ENCODE data around the gene ANK2.

ANK2 gene

GRCh38 chr4:113101669-113102068, 52.2 kb downstream of the ANK2 start:
- no peak for DNase-seq

GRCh38 chr4:113103556-113103955, 54.1 kb downstream of the ANK2 start:
- DNase-seq, result no peak

GRCh38 chr4:113106108-113106507, 56.7 kb downstream of the ANK2 start:
- DNase-seq, result no peak

DNA sequence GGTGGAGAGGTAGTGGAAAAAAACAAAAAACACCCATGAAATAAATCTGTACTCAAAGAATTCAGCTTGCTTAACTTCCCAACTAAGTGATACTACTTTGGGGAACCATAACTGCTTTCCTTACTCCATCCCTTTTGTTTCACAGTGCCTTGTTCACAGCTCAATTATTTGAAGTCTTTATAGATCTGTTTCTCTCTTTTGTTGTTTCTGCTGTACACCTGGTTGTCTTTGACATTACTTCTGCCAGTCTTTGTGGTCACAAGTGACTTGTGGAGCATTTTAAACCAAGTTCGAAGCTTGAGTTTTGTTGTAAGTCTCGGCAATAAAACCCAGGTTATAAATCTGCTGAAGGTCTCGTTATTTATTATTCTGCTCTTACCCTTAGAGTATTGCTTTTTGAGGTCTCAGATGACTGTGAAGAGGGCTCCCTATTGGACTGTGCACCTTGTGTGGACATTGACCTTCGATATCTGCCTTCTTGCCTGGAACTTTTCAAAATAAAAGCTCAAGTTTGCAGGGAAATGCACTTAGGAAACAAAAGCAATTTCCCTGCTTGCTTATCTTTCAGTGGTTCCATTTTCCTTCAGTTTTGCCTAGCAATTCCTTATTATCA, 59.8 kb downstream of the ANK2 start:
- DNase-seq, result no peak

- no peak for DNase-seq
Measured at GRCh38 chr4:113112338-113112978, 63.0 kb downstream of the ANK2 start.

DNA sequence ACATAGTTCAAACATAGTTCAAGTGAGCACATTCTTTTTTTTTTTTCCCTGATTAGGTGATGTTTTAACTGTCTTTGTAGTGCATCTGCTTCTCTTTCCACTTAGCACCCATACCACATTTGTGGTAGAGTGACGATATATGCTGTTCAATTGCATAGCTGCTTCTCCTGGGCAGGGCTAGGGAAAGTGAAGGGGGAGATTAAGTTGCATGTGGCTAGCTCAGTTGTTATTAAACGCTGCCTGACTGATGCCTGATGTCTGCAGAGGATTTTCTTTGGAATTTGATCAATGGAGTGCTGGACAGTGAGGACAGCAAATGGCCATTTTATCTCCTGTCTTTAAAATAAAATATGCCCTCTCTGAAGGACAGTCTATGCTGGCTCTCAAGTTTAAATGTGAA, 63.7 kb downstream of the ANK2 start:
- no peak for DNase-seq

DNA sequence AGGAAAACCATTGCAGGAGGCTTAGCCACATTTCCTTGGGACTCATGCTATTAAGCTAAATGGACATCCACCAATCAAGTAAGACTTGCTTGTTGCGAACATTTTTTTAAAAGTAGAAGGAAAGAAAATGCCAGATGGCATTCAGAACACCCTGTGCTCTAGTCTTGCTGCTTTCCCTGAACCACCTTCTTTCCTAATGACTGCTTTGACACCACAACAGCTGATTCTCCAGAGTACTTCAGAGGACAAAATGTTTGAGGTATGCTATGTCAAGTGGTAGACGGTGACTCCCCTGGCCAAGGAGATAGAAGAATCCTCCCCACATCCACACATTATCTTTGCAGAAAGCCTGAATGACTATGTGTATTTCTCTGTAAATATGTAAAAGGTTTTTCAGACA, 65.4 kb downstream of the ANK2 start:
- no peak for DNase-seq

- no peak for DNase-seq
Measured at GRCh38 chr4:113116414-113117357, 67.2 kb downstream of the ANK2 start.

DNA sequence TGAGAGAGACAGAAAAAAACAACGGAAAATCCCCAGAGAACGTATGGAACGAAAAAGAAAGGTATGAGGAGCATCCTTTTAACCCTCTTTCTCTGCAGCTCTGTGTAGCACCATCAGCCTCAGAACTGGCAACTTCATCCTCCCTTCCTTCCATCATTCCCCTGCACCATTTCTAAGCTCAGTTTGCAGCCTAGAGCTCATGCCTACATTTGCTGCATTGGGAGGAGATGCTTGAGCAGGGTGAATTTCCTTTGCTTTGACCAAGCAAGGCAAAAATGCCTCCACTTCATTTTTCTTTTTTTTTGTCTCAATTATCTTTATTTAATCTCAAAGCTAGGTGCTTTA, 67.9 kb downstream of the ANK2 start:
- no peak for DNase-seq

DNA sequence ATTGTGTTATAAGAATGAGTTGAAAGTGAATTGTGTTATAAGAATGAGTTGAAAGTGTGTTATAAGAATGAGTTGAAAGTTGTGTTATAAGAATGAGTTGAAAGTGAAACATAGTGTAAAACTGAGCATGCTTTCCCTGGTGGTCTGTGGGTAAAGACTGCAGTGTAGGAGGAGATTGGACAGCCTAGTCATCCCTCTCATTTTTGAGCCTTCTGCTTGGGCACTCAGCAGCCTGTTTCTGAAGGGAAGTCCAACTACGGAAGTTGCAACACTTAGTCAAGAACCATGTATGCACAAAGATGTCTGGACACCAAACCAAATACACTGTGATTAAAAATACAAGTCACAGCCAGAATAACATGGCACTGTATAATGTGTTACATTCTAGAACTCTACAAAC, 72.6 kb downstream of the ANK2 start:
- no peak for DNase-seq

DNA sequence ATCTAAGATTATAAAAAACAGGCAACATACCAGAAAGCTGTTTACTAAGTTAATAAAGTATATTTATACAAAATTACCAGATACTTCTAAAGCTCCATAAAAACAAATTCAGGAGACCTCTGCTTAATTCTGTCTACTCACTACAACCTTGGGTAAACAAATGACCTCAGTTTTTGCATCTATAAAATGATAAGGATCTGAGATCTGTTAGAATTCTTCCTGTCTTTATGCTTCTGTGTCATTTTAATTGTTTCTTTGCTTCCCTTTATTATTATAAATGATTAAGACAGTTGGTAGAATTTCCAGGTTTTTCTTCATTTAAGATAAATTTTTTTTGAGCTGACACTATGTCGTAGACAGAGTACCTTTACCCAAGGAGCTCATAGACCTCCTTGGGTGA, 76.0 kb downstream of the ANK2 start:
- DNase-seq, result no peak

- no peak for DNase-seq
Measured at GRCh38 chr4:113131136-113131535, 81.7 kb downstream of the ANK2 start.

- DNase-seq, result no peak
Measured at GRCh38 chr4:113131621-113132020, 82.2 kb downstream of the ANK2 start.

GRCh38 chr4:113141901-113142346, 92.5 kb downstream of the ANK2 start:
- DNase-seq, result no peak

DNA sequence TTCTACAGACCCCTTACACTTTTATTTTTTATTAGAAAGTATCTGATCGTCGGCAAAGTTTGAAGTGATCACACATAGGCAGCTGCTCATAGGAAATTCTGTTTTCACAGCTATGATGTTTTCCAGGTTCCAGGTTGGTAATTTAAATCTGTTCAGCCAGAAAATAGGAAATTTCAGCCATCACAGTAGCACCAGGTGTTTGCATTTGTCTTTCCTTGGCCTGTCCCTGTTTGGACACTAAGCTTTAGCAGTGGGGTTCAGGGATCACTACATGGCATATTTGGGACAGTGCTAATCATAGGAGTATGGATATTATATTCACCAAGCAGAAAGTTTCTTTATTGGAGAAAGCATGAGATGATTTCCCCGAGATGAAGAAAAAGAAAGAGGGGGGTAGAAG, 92.9 kb downstream of the ANK2 start:
- no peak for DNase-seq

DNA sequence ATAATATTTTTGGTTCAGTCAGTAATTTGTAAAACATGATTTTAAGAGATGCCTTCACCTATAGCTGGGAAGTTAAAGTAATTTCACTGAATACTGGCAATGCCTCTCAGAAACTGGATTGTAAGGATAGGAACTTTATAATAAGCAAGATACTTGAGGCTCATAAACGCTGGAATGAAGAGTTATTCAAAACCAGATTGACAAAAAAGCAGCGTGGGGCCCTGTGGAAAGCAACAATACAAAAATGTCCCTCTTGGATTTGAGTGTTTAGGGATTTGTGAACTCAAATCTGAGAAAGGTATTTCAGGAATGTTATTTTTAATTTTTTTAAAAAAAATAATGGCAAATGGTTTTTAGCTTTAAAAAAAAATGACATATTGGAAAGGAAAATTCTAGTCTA, 94.6 kb downstream of the ANK2 start:
- DNase-seq, result no peak

DNA sequence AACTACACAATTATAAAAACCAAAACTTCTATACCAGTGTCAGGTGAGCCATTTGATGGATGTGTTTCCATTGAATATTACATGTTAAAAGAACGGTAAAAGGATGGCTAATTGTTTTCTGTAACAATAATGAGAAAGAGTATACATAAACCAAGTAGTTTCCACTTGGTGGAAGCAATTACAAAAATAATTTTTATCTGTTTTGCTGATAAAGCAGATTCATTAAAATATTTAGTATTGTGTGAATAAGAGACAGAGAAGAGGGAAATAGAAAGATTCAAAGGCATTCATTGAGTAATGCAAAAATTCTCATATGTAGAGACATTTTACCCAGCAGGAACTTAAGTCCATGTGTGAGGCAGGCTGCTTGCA, 95.7 kb downstream of the ANK2 start:
- no peak for DNase-seq

DNA sequence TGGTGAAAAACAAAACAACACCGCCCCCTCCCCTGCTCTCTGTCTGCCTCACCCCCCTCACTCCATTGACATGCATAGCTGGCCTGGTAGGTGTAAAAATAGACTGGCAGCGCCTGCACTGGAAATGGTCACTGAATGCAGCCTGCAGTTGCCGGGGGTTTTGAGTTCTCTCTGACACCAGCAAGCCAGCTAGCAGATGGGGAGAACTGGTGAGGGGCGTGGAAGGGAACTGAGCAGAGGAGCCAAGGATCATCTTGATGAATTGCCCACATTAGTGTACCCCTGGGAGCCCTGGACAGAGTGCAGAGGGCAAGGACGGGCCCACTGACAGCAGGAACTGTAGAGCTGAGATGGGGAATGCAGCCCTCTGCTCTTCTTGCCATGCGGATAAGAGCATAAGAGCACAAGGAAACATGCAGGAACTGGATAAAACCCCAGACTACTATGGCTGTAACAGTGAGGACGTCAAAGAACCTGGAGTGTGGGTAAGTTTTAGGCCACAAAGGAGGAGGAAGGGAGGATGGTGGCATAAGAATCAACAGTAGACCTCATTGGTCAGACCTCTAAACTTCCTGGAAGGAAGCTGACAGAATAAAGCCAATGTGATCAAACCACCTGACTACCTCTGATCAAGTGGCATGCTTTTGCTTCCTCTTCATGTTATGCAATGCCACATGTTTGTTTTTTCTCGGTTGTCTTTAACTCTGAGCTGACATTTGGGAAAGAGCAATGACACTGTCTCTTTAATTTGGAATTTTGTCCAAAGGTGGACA, 96.3 kb downstream of the ANK2 start:
- DNase-seq, result no peak

DNA sequence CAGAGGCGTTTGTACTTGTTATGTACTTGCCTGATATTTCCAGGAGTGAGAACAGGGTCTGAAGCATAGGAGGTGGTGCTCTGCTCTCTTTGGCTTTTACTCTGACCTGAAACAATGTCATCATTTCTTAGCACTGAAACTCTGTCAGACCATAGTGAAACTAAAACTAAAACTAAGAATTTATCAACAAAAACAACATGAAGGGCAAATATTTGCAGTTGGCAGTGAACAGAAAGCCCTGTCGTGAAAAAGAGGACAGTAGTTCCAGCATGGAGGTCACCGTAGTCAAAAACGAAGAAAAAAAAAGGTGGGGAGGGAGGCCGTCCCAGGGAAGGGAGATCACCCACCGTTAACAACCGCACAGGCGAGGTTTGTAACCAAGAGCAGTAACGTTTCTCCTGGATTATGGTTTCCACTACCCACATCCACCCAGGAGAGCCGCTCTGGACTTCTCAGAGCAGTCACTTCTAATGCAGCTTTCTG, 97.5 kb downstream of the ANK2 start:
- DNase-seq, result no peak

DNA sequence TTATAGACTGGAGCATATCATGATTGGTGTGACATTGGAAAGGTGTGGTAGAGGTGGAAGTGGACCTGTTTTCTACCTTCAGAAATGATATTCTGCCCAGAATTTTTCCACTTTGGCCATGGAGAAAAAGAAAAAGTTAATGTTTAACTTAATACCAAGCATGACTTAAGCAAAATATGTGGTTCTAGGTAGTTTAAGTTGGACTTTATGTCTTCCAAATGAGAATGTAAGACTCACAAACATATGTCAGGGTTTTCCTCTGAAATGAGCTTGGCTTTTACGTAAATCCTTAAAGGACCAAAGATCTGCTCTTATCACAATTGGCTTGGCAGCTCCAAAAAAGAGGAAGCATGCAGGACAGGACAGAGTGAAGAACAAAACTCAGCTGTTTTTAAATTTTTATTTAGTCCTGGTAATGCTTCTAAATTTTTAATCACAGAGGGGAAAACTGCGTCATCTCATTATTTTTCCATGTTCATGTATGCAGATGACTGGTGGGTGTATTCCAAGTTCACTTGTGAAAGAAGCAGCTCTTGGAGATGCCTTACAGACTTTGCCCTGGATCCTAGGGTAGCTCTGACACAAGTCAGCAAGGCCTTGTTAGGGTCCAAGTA, 98.2 kb downstream of the ANK2 start:
- no peak for DNase-seq

DNA sequence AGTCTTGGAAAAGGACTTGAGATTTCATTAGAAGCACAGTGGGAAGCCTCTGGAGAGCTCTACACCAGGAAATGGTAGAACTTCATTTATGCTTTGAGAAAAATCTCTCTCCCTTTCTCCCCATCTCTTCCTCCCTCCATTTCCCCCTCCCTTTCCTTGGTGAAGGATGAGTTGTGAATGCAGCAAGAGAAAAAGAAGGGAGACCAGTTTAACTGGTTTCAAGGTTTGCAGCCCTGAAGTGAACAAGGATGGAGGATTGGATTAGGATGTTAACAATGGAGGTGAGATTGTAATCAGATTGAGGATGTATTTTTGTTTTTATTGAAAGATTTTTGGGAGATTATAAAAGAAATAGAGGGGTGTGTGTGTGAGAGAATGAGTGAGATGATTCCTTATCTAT, 99.5 kb downstream of the ANK2 start:
- DNase-seq, result no peak

GRCh38 chr4:113153529-113154101, 104.2 kb downstream of the ANK2 start:
- DNase-seq, result no peak
